ENCODE results near the gene YY1AP1. TPM values are rescaled to one million over a fixed set of nuclear protein-coding genes. Genes with fewer than 3 reads are reported as not detected.

YY1AP1 gene
- total and polyA plus RNA-seq, 4 donors: 13.3 to 43.8 (median 26.6) TPM

DNA sequence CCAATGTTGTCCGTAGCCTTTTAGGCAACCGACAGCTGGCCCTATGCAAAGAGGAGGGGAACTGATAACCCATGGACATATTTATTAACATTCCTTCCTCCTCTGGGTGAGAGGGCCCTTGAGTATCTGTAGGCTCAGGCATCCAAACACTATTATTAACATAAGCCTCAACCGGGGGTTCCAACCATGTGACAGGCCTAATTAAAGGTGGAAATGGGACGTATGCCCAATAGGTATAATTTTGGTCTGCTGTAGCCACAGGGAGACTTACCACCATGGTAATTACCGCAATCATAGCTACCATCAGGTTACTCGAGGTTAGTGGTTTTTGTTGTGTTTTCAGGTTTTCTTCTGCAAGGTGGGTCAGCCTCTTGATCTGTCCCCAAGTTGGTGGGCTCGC lies 5.6 kb upstream of the YY1AP1 start:
- no peaks in the 10 kb centered on the region for H3K27me3 ChIP-seq (ENCODE audit: control insufficient read depth in 4 of 4, insufficient read depth in 4 of 4, low read length in 3 of 4)
- no peaks in the 10 kb centered on the region for H3K9me3 ChIP-seq (ENCODE audit: control insufficient read depth in 4 of 4, low read length in 3 of 4)
- H3K36me3 ChIP-seq (ENCODE audit: control insufficient read depth in 4 of 4, insufficient read depth in 3 of 4, low read depth in 1 of 4, low read length in 3 of 4): peaks cover 0 to 2% (median 0%) of the 10 kb centered on the region in 4 donors
- peaks cover 15 to 20% (median 17%) of the 10 kb centered on the region in 4 donors for H3K4me1 ChIP-seq (ENCODE audit: control insufficient read depth in 4 of 4, insufficient read depth in 4 of 4, low read length in 3 of 4)
- H3K4me3 ChIP-seq (ENCODE audit: low read depth in 1 of 3, low read length in 3 of 3): no peak overlapping the region
- no peak overlapping the region for H3K9ac ChIP-seq (ENCODE audit: low read depth in 1 of 2, low read length in 2 of 2)
- DNase-seq (ENCODE audit: low spot score): no peak
- H3K27ac ChIP-seq (ENCODE audit: low read depth in 1 of 2, low read length in 2 of 2): no peak overlapping the region
- TF ChIP-seq, protein P1, sequence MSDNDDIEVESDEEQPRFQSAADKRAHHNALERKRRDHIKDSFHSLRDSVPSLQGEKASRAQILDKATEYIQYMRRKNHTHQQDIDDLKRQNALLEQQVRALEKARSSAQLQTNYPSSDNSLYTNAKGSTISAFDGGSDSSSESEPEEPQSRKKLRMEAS (IDR thresholded peaks at IDR 0.05): no peak
- no peak for TF ChIP-seq YY1 (IDR thresholded peaks at IDR 0.05)
- TF ChIP-seq RXRA (IDR thresholded peaks at IDR 0.05): no peak
- TF ChIP-seq SP1 (IDR thresholded peaks at IDR 0.05): no peak
- no peak for TF ChIP-seq NR2F2 (IDR thresholded peaks at IDR 0.05)
- no peak for TF ChIP-seq HNF4G (IDR thresholded peaks at IDR 0.05)
- no peak for TF ChIP-seq EGR1 (IDR thresholded peaks at IDR 0.05; ENCODE audit: low read depth in 2 of 2)
- no peak for TF ChIP-seq RAD21 (IDR thresholded peaks at IDR 0.05)
- no peak for TF ChIP-seq FOXA1 (IDR thresholded peaks at IDR 0.05)
- TF ChIP-seq FOXA2 (IDR thresholded peaks at IDR 0.05): no peak
- TF ChIP-seq, protein P2, sequence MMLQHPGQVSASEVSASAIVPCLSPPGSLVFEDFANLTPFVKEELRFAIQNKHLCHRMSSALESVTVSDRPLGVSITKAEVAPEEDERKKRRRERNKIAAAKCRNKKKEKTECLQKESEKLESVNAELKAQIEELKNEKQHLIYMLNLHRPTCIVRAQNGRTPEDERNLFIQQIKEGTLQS (IDR thresholded peaks at IDR 0.05): no peak
- no peak for TF ChIP-seq HNF4A (conservative IDR thresholded peaks at IDR 0.05)
- TF ChIP-seq, protein P3, sequence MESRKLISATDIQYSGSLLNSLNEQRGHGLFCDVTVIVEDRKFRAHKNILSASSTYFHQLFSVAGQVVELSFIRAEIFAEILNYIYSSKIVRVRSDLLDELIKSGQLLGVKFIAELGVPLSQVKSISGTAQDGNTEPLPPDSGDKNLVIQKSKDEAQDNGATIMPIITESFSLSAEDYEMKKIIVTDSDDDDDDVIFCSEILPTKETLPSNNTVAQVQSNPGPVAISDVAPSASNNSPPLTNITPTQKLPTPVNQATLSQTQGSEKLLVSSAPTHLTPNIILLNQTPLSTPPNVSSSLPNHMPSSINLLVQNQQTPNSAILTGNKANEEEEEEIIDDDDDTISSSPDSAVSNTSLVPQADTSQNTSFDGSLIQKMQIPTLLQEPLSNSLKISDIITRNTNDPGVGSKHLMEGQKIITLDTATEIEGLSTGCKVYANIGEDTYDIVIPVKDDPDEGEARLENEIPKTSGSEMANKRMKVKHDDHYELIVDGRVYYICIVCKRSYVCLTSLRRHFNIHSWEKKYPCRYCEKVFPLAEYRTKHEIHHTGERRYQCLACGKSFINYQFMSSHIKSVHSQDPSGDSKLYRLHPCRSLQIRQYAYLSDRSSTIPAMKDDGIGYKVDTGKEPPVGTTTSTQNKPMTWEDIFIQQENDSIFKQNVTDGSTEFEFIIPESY (IDR thresholded peaks at IDR 0.05): no peak
- TF ChIP-seq, protein P4, sequence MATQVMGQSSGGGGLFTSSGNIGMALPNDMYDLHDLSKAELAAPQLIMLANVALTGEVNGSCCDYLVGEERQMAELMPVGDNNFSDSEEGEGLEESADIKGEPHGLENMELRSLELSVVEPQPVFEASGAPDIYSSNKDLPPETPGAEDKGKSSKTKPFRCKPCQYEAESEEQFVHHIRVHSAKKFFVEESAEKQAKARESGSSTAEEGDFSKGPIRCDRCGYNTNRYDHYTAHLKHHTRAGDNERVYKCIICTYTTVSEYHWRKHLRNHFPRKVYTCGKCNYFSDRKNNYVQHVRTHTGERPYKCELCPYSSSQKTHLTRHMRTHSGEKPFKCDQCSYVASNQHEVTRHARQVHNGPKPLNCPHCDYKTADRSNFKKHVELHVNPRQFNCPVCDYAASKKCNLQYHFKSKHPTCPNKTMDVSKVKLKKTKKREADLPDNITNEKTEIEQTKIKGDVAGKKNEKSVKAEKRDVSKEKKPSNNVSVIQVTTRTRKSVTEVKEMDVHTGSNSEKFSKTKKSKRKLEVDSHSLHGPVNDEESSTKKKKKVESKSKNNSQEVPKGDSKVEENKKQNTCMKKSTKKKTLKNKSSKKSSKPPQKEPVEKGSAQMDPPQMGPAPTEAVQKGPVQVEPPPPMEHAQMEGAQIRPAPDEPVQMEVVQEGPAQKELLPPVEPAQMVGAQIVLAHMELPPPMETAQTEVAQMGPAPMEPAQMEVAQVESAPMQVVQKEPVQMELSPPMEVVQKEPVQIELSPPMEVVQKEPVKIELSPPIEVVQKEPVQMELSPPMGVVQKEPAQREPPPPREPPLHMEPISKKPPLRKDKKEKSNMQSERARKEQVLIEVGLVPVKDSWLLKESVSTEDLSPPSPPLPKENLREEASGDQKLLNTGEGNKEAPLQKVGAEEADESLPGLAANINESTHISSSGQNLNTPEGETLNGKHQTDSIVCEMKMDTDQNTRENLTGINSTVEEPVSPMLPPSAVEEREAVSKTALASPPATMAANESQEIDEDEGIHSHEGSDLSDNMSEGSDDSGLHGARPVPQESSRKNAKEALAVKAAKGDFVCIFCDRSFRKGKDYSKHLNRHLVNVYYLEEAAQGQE (IDR thresholded peaks at IDR 0.05): no peak
- TF ChIP-seq, protein P5, sequence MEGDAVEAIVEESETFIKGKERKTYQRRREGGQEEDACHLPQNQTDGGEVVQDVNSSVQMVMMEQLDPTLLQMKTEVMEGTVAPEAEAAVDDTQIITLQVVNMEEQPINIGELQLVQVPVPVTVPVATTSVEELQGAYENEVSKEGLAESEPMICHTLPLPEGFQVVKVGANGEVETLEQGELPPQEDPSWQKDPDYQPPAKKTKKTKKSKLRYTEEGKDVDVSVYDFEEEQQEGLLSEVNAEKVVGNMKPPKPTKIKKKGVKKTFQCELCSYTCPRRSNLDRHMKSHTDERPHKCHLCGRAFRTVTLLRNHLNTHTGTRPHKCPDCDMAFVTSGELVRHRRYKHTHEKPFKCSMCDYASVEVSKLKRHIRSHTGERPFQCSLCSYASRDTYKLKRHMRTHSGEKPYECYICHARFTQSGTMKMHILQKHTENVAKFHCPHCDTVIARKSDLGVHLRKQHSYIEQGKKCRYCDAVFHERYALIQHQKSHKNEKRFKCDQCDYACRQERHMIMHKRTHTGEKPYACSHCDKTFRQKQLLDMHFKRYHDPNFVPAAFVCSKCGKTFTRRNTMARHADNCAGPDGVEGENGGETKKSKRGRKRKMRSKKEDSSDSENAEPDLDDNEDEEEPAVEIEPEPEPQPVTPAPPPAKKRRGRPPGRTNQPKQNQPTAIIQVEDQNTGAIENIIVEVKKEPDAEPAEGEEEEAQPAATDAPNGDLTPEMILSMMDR (IDR thresholded peaks at IDR 0.05; ENCODE audit: low read depth, low read length, missing input control): no peak
- 89% methylated on average over 7 of the region's 7 CpGs for WGBS

DNA sequence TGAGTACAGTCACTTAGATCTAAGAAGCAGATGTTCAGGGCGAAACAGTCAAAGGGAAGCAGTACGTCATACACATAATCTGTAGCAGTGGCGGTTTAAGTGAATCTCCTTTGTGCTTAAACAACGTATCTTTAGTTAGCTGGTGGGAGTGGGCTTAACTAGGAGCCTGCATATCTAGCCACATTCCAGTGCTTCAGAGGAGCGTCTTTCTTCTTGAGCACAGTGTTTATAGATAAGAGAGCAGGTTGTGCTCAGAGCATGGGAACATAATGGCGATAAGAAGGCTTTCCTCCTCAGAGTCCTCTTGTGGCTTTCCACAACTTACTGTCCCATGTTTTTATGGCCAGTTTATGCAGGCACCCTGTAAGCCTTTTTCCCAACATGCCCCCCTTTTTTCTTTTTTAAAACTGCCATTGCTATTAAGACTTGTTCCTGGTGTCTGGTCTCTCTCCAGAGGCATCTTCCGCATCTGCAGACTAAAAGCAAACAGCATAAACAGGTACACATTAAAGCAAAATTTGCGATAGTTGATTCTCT lies 3.5 kb upstream of the YY1AP1 start:
- H3K4me3 ChIP-seq (ENCODE audit: low read depth in 1 of 3, low read length in 3 of 3): no peak overlapping the region
- H3K9ac ChIP-seq (ENCODE audit: low read depth in 1 of 2, low read length in 2 of 2): no peak overlapping the region
- no peak for DNase-seq (ENCODE audit: low spot score)
- no peaks in the 10 kb centered on the region for H3K27me3 ChIP-seq (ENCODE audit: control insufficient read depth in 4 of 4, insufficient read depth in 4 of 4, low read length in 3 of 4)
- H3K9me3 ChIP-seq (ENCODE audit: control insufficient read depth in 4 of 4, low read length in 3 of 4): no peaks in the 10 kb centered on the region
- WGBS: 94% methylated on average over 8 of the region's 8 CpGs
- TF ChIP-seq HNF4A (conservative IDR thresholded peaks at IDR 0.05) (no peak), EGR1 (IDR thresholded peaks at IDR 0.05; ENCODE audit: low read depth in 2 of 2) (no peak), RXRA (IDR thresholded peaks at IDR 0.05) (no peak), JUND (IDR thresholded peaks at IDR 0.05) (no peak), NR2F2 (IDR thresholded peaks at IDR 0.05) (no peak), FOXA2 (IDR thresholded peaks at IDR 0.05) (no peak), TAF1 (conservative IDR thresholded peaks at IDR 0.05) (no peak), SP1 (IDR thresholded peaks at IDR 0.05) (no peak), FOXA1 (IDR thresholded peaks at IDR 0.05) (no peak), YY1 (IDR thresholded peaks at IDR 0.05) (no peak)
- TF ChIP-seq, protein P1 (IDR thresholded peaks at IDR 0.05): no peak
- TF ChIP-seq, protein P4 (IDR thresholded peaks at IDR 0.05): no peak
- peaks cover 13 to 16% (median 14%) of the 10 kb centered on the region in 4 donors for H3K4me1 ChIP-seq (ENCODE audit: control insufficient read depth in 4 of 4, insufficient read depth in 4 of 4, low read length in 3 of 4)
- H3K36me3 ChIP-seq (ENCODE audit: control insufficient read depth in 4 of 4, insufficient read depth in 3 of 4, low read depth in 1 of 4, low read length in 3 of 4): peaks cover 0 to 2% (median 0%) of the 10 kb centered on the region in 4 donors
- H3K27ac ChIP-seq (ENCODE audit: low read depth in 1 of 2, low read length in 2 of 2): no peak overlapping the region

Measured in liver (tissue), 9 donors.